GM21447 (cell line): ENCODE results near the gene LMX1A.

Experiments used
- ATAC-seq: cut with Tn5 transposase; IDR thresholded peaks from one replicate; pipeline ENCODE4 v1.9.1; 2021; ENCODE audit not compliant: unreplicated experiment

LMX1A gene

GRCh38 chr1:165367375-165367993 is 11.0 kb upstream of the LMX1A start:
- ATAC-seq: no peak

GRCh38 chr1:165365341-165365740 is 8.8 kb upstream of the LMX1A start:
- no peak for ATAC-seq

- no peak for ATAC-seq
Measured at GRCh38 chr1:165364568-165365133, 8.1 kb upstream of the LMX1A start.

GRCh38 chr1:165356876-165357275 is 361 bp upstream of the LMX1A start:
- ATAC-seq: no peak

- ATAC-seq: no peak
Measured at GRCh38 chr1:165355139-165355976, 1.2 kb downstream of the LMX1A start.

GRCh38 chr1:165354739-165355138 is 1.8 kb downstream of the LMX1A start:
- no peak for ATAC-seq

GRCh38 chr1:165353731-165354671 is 2.5 kb downstream of the LMX1A start:
- no peak for ATAC-seq

GRCh38 chr1:165352442-165353293 is 3.8 kb downstream of the LMX1A start:
- no peak for ATAC-seq

- ATAC-seq: no peak
Measured at GRCh38 chr1:165351863-165352441, 4.6 kb downstream of the LMX1A start.

- no peak for ATAC-seq
Measured at GRCh38 chr1:165350840-165351239, 5.7 kb downstream of the LMX1A start.

- no peak for ATAC-seq
Measured at GRCh38 chr1:165345502-165345901, 11.0 kb downstream of the LMX1A start.

GRCh38 chr1:165344736-165345135 is 11.8 kb downstream of the LMX1A start:
- ATAC-seq: no peak

- ATAC-seq: no peak
Measured at GRCh38 chr1:165344198-165344597, 12.3 kb downstream of the LMX1A start.

- ATAC-seq: no peak
Measured at GRCh38 chr1:165342587-165342986, 13.9 kb downstream of the LMX1A start.

GRCh38 chr1:165342168-165342567 is 14.3 kb downstream of the LMX1A start:
- ATAC-seq: no peak

GRCh38 chr1:165339164-165339563 is 17.4 kb downstream of the LMX1A start:
- ATAC-seq: no peak

- no peak for ATAC-seq
Measured at GRCh38 chr1:165330483-165330882, 26.0 kb downstream of the LMX1A start.

- no peak for ATAC-seq
Measured at GRCh38 chr1:165329104-165329503, 27.4 kb downstream of the LMX1A start.

GRCh38 chr1:165328136-165328535 is 28.4 kb downstream of the LMX1A start:
- no peak for ATAC-seq

- no peak for ATAC-seq
Measured at GRCh38 chr1:165327538-165327937, 29.0 kb downstream of the LMX1A start.
